Adrenal gland (tissue), 12 donors: ENCODE data around the gene TMEM40. TPM values are rescaled to one million over a fixed set of nuclear protein-coding genes. Genes with fewer than 3 reads are reported as not detected.
A peak's percentile ranks its signal among the peaks of the same experiment; 100 is the strongest.
"Not testable (repeated sequence)": the region's sequence is repeated elsewhere in the genome, so short reads cannot be mapped to it uniquely, and the experiment has no call there.

Source experiments
- DNase-seq, 7 donors: peaks; one replicate each; pipeline ENCODE4 v3.0.0-alpha.2; 2019 to 2020
- H3K27ac ChIP-seq, 5 donors: fragments of 200-600 bp; sonication (generic) in 4 of 5; 1 replicate in 3 of 5; 2 replicates in 2 of 5; pipeline versions ENCODE4 v1.5.1 to v1.8.0; 2016 to 2020; ENCODE audit warnings: mild to moderate bottlenecking in 1 of 5
- H3K27me3 ChIP-seq: fragments of 200-600 bp; 2 replicates; pipeline ENCODE4 v1.8.0; 2021
- H3K36me3 ChIP-seq, 2 donors: fragments of 200-600 bp; replicated peaks in 1 of 2; 1 replicate in 1 of 2; 2 replicates in 1 of 2; pipeline versions ENCODE4 v1.5.1 to v1.8.0; 2018 to 2022
- H3K4me1 ChIP-seq, 2 donors: fragments of 200-600 bp; replicated peaks in 1 of 2; 1 replicate in 1 of 2; 2 replicates in 1 of 2; pipeline versions ENCODE4 v1.5.1 to v1.8.0; 2018 to 2021
- H3K4me3 ChIP-seq, 4 donors: fragments of 200-600 bp; sonication (generic) in 3 of 4; one replicate each; pipeline ENCODE4 v1.5.1; 2016 to 2018
- H3K9me3 ChIP-seq, 3 donors: fragments of 200-600 bp; sonication (generic) in 1 of 3; replicated peaks in 1 of 3; 1 replicate in 2 of 3; 2 replicates in 1 of 3; pipeline versions ENCODE4 v1.5.1 to v1.8.0; 2016 to 2021
- POLR2A ChIP-seq, 2 donors: fragments of 450-650 bp; IDR thresholded peaks; one replicate each; pipeline ENCODE4 v1.6.1; 2017; ENCODE audit warnings: antibody characterized with exemption in 2 of 2, mild to moderate bottlenecking in 2 of 2, moderate library complexity in 1 of 2
- WGBS, 4 donors: extraction: QIAGEN DNeasy Blood & Tissue Kit in 2 of 4; methylation state at CpG; one replicate each; pipeline versions ENCODE4 v1.1.5 to v1.1.7; 2013 to 2017; 5-methylcytosine and 5-hydroxymethylcytosine counted together
- intact Hi-C, 2 donors: fragments of 100-400 bp; cut with DNase I; formaldehyde crosslinking; loops; one replicate each; pipeline versions ENCODE4 v1.14.1 to v1.15.0; 2022 to 2023
- polyA plus RNA-seq, 3 donors: library from polyadenylated mRNA; stranded (reverse); fragments of 200-250 nt in 2 of 3; fragments of 350-450 nt in 1 of 3; fragmentation: Illumina TruSeq in 1 of 3; extraction: RNeasy Lipid Tissue Mini Kit (QIAGEN cat#74804) in 1 of 3; gene quantifications; one replicate each; pipeline ENCODE4 v1.2.3, GENCODE V29; 2013 to 2014
- total RNA-seq, 9 donors: library from RNA; depleted of rRNA in 4 of 9; stranded (reverse); fragments of >200 nt in 4 of 9; fragments of 120-200 nt in 1 of 9; fragmentation: NEBNext Ultra II Directional in 1 of 9; extraction: Animal tissue kit (Norgen Biotek cat#: 25700) in 1 of 9; gene quantifications; one replicate each; pipeline versions ENCODE4 v1.1.0 to v1.2.4, GENCODE V29; 2013 to 2023
- TF ChIP-seq, protein P1 (sequence below), 6 experiments: fragments of 450-650 bp in 4 of 6; fragments of 200-600 bp in 2 of 6; sonication (generic) in 1 of 6; IDR thresholded peaks; 1 replicate in 5 of 6; 2 replicates in 1 of 6; pipeline versions ENCODE4 v1.5.1 to v1.8.0; 2016 to 2021; ENCODE audit warnings: antibody characterized with exemption in 6 of 6, mild to moderate bottlenecking in 2 of 6, moderate library complexity in 1 of 6
- donor health status: healthy with polysubstance abuse.
- donor health status: Bipolar disorder and iron deficiency.
- donor health status: DM: yes; HTN: yes; CAD: no.
- donor health status: DM: no; HTN: no; CAD: no.
- donor health status: DM: no; HTN: no; CAD: no.
- donor health status: DM: yes; HTN: yes; CAD: no.

Gene TMEM40
- total and polyA plus RNA-seq, 12 donors, result 0.17 to 1.5 (median 1.00) TPM; not detected in 8

DNA sequence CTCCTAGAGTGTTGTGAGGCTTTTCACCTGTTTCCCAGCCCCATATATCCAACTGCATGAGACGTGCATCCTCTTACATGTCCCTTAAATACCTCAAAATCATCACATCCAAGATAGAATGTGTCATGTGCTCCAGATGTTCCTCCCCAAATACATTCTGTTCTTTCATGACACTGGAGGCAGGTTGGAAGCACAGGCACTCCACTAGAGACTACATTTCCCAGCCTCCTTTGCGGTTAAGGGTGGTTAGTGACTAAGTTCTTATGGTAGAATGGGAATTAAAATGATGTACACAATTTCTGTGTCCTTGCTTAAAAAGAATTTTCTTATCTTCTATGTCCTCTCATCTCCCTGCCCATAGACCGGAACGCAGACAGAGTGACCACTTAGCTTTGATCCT lies 34.3 kb downstream of the TMEM40 start:
- Histone ChIP-seq H3K4me3 (no peak overlapping the region), H3K27ac (no peak overlapping the region), H3K9me3 (no peaks in the 10 kb centered on the region), H3K36me3 (no peaks in the 10 kb centered on the region), H3K27me3 (no peaks in the 10 kb centered on the region), H3K4me1 (peaks cover 0 to 6% of the 10 kb centered on the region in 2 donors)
- TF ChIP-seq, protein P1, sequence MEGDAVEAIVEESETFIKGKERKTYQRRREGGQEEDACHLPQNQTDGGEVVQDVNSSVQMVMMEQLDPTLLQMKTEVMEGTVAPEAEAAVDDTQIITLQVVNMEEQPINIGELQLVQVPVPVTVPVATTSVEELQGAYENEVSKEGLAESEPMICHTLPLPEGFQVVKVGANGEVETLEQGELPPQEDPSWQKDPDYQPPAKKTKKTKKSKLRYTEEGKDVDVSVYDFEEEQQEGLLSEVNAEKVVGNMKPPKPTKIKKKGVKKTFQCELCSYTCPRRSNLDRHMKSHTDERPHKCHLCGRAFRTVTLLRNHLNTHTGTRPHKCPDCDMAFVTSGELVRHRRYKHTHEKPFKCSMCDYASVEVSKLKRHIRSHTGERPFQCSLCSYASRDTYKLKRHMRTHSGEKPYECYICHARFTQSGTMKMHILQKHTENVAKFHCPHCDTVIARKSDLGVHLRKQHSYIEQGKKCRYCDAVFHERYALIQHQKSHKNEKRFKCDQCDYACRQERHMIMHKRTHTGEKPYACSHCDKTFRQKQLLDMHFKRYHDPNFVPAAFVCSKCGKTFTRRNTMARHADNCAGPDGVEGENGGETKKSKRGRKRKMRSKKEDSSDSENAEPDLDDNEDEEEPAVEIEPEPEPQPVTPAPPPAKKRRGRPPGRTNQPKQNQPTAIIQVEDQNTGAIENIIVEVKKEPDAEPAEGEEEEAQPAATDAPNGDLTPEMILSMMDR (IDR thresholded peaks at IDR 0.05), result no peak
- TF ChIP-seq POLR2A (IDR thresholded peaks at IDR 0.05), result no peak
- DNase-seq, result no peak
- 72 to 87% (median 76%) methylated on average over 4 of the region's 4 CpGs for WGBS, 4 donors
- intact Hi-C loops, result loop anchor here in 1 of 2 donors (10.0 kb wide), 1 partner anchor 240 kb away; the partner anchor contains the start of gene TSEN2

DNA sequence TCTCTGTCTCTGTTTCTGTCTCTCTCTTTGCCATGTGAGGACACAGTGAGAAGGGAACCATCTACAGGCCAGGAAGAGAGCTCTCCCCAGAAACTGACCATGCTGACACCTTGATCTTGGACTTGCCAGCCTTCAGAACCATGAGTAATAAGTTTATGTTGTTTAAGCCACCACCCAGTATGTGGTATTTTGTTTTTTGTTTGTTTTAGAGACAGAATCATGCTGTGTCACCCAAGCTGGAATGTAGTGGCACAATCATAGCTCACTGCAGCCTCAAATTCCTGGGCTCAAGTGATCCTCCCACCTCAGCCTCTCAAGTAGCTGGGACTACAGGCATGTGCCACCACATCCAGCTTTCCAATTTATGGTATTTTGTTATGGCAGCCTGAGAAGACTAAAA lies 35.7 kb downstream of the TMEM40 start:
- intact Hi-C loops, result loop anchor here in 1 of 2 donors (10.0 kb wide), 1 partner anchor 239 kb away; the partner anchor contains the start of gene TSEN2
- not testable (repeated sequence) for H3K27ac ChIP-seq, H3K4me1 ChIP-seq

DNA sequence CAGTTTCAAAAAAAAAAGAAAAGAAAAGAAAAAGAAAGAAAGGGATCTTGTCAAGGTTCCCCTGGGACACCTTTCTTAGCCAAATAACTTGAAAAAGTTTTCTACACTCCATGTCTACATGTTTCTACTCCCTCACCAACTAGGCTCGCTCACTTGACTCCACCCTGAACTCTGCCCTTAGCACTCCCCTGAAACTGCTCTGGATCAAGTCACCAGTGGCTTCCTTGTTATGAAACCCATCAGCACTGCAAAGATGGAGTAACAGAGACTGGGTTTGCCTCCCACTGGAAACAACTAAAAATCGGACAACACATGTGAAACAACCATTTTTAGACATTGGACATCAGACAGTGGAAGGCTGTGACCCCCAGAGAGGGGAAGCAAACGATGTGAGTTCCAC lies 36.8 kb downstream of the TMEM40 start:
- H3K36me3 ChIP-seq, result no peaks in the 10 kb centered on the region
- WGBS, 4 donors, result 70 to 86% (median 77%) methylated on average over 2 to 3 of the region's 3 CpGs
- no peak overlapping the region for H3K4me3 ChIP-seq
- DNase-seq, result no peak
- no peaks in the 10 kb centered on the region for H3K27me3 ChIP-seq
- no peak for TF ChIP-seq POLR2A (IDR thresholded peaks at IDR 0.05)
- TF ChIP-seq, protein P1 (IDR thresholded peaks at IDR 0.05), result no peak
- intact Hi-C loops, result loop anchor here in 1 of 2 donors (10.0 kb wide), 1 partner anchor 237 kb away; the partner anchor contains the start of gene TSEN2
- no peak overlapping the region for H3K27ac ChIP-seq
- no peaks in the 10 kb centered on the region for H3K9me3 ChIP-seq
- peaks cover 0 to 8% of the 10 kb centered on the region in 2 donors for H3K4me1 ChIP-seq

More for the DNA sequence above, 35.7 kb downstream of the TMEM40 start:
- not testable (repeated sequence) for H3K36me3 ChIP-seq, DNase-seq, H3K9me3 ChIP-seq, H3K27me3 ChIP-seq, H3K4me3 ChIP-seq

DNA sequence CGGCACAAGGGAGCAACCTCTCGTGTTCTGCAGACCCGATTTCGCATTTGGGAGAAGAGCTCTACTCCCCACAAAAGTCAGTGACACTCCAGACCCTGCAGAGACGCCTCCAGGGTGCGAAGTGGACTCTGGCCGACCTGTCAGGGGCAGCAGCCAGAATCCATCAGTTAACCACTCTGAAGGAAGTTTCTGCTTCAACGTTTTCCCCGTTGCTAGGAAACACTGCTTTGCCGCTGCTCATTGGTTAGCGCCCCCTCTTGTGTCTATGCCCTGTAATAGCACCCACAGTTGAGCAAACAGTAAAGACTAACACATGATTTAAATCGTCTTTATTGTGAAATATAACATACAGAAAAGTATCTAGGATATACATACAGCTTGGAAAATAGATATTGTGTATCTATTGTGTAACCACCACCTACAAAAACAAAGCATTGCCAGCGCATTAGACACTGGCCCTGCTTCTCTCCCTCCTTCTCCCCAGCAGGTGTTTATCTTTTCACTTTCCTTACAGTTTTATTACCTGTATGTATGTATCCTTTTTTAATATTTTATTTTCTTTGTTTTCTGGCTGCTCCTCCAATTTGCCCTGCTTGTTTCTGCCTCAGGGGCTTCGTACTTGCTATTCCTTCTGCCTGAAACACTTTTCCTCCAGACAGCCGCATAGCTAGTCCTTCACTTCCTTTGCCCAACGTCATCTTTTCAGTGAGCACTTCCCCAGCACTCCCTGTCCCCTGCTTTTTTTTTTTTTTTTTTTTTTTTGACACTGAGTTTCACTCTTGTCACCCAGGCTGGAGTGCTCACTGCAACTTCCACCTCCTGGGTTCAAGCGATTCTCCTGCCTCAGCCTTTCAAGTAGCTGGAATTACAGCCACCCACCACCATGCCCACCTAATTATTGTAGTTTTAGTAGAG lies 38.8 kb downstream of the TMEM40 start:
- Histone ChIP-seq H3K27me3 (no peaks in the 10 kb centered on the region), H3K4me1 (peaks cover 0 to 8% of the 10 kb centered on the region in 2 donors), H3K36me3 (no peaks in the 10 kb centered on the region), H3K4me3 (peak overlapping the region in 1 of 4 donors; percentile 23), H3K9me3 (no peaks in the 10 kb centered on the region), H3K27ac (no peak overlapping the region)
- WGBS, 4 donors, result 13 to 20% (median 16%) methylated on average over 13 to 17 of the region's 17 CpGs
- no peak for TF ChIP-seq POLR2A (IDR thresholded peaks at IDR 0.05)
- TF ChIP-seq, protein P1 (IDR thresholded peaks at IDR 0.05), result peak; percentile 82 to 91 (median 87)
- DNase-seq, result peak; percentile 67 to 90 (median 78)
- intact Hi-C loops, result loop anchor here in 1 of 2 donors (10.0 kb wide), 1 partner anchor 235 kb away; the partner anchor contains the start of gene TSEN2
